H9 (cell line): Measurements from ENCODE around the gene SRPK1. TPM values are rescaled to one million over a fixed set of nuclear protein-coding genes. Genes with fewer than 3 reads are reported as not detected.
A peak's percentile ranks its signal among the peaks of the same experiment; 100 is the strongest.

Source experiments
- DNase-seq: peaks from one replicate; pipeline ENCODE4 v3.0.0-alpha.2; 2017
- H2AFZ ChIP-seq: one replicate; pipeline ENCODE4 v1.6.1; 2013; ENCODE audit warnings: mild to moderate bottlenecking, low read length, control low read depth, moderate library complexity
- H2AK5ac ChIP-seq: 2 replicates; pipeline ENCODE4 v1.6.1; 2013; ENCODE audit warnings: low read length, control low read depth, mixed read lengths; ENCODE audit not compliant: insufficient read length
- H2BK120ac ChIP-seq: one replicate; pipeline ENCODE4 v1.6.1; 2013; ENCODE audit warnings: low read depth, mild to moderate bottlenecking, low read length, control low read depth, inconsistent platforms; ENCODE audit not compliant: poor library complexity, severe bottlenecking
- H2BK12ac ChIP-seq: 2 replicates; pipeline ENCODE4 v1.6.1; 2013; ENCODE audit warnings: low read length, control low read depth, mixed read lengths, low read depth; ENCODE audit not compliant: insufficient read length
- H2BK15ac ChIP-seq: 2 replicates; pipeline ENCODE4 v1.6.1; 2013; ENCODE audit warnings: low read depth, low read length, control low read depth
- H2BK20ac ChIP-seq: one replicate; pipeline ENCODE4 v1.6.1; 2013; ENCODE audit warnings: low read depth, mild to moderate bottlenecking, low read length, control low read depth, inconsistent platforms; ENCODE audit not compliant: poor library complexity, severe bottlenecking
- H2BK5ac ChIP-seq: 2 replicates; pipeline ENCODE4 v1.6.1; 2013; ENCODE audit warnings: low read length, control low read depth, mixed read lengths; ENCODE audit not compliant: insufficient read length
- H3K14ac ChIP-seq: 2 replicates; pipeline ENCODE4 v1.6.1; 2013; ENCODE audit warnings: low read length, control low read depth; ENCODE audit not compliant: insufficient read depth
- H3K18ac ChIP-seq: 2 replicates; pipeline ENCODE4 v1.6.1; 2013; ENCODE audit warnings: low read depth, mild to moderate bottlenecking, mixed read lengths, low read length, control low read depth; ENCODE audit not compliant: insufficient read length
- H3K23ac ChIP-seq: 2 replicates; pipeline ENCODE4 v1.6.1; 2013; ENCODE audit warnings: low read length, control low read depth, mixed read lengths, low read depth; ENCODE audit not compliant: insufficient read length
- H3K23me2 ChIP-seq: 2 replicates; pipeline ENCODE4 v1.6.1; 2013; ENCODE audit warnings: low read depth, mild to moderate bottlenecking, mixed read lengths, low read length, control low read depth; ENCODE audit not compliant: insufficient read length, poor library complexity, severe bottlenecking
- H3K27ac ChIP-seq: 2 replicates; pipeline ENCODE4 v1.5.1; 2013; ENCODE audit warnings: low read length, control low read depth, mixed read lengths, low read depth; ENCODE audit not compliant: insufficient read length
- H3K27me3 ChIP-seq: 2 replicates; pipeline ENCODE4 v1.6.1; 2013; ENCODE audit warnings: low read length, control low read depth, inconsistent platforms; ENCODE audit not compliant: insufficient read depth
- H3K4ac ChIP-seq: 2 replicates; pipeline ENCODE4 v1.6.1; 2013; ENCODE audit warnings: low read depth, mild to moderate bottlenecking, control low read depth, inconsistent platforms, low read length, moderate library complexity
- H3K4me1 ChIP-seq: 2 replicates; pipeline ENCODE4 v1.6.1; 2013; ENCODE audit warnings: low read length, control low read depth, inconsistent platforms; ENCODE audit not compliant: insufficient read depth
- H3K4me2 ChIP-seq: 2 replicates; pipeline ENCODE4 v1.6.1; 2013; ENCODE audit warnings: low read length, control low read depth, mixed read lengths; ENCODE audit not compliant: insufficient read length, insufficient read depth
- H3K56ac ChIP-seq: 2 replicates; pipeline ENCODE4 v1.6.1; 2013; ENCODE audit warnings: low read depth, mild to moderate bottlenecking, mixed read lengths, low read length, control low read depth; ENCODE audit not compliant: insufficient read length
- H3K79me1 ChIP-seq: 2 replicates; pipeline ENCODE4 v1.6.1; 2013; ENCODE audit warnings: low read depth, mild to moderate bottlenecking, moderate library complexity, low read length, control low read depth, inconsistent platforms; ENCODE audit not compliant: insufficient read depth, poor library complexity, severe bottlenecking
- H3K79me2 ChIP-seq: 2 replicates; pipeline ENCODE4 v1.6.1; 2013; ENCODE audit warnings: low read length, control low read depth, inconsistent platforms; ENCODE audit not compliant: insufficient read depth
- H3K9ac ChIP-seq: 2 replicates; pipeline ENCODE4 v1.6.1; 2013; ENCODE audit warnings: low read length, control low read depth, mixed read lengths; ENCODE audit not compliant: insufficient read length; ENCODE audit errors: extremely low read depth
- H3K9me3 ChIP-seq: one replicate; pipeline ENCODE4 v1.6.1; 2013; ENCODE audit warnings: low read depth, low read length, inconsistent platforms; ENCODE audit not compliant: control insufficient read depth
- H3T11ph ChIP-seq: one replicate; pipeline ENCODE4 v1.6.1; 2013; ENCODE audit warnings: mild to moderate bottlenecking, low read length, control low read depth, inconsistent platforms
- H4K20me1 ChIP-seq: one replicate; pipeline ENCODE4 v1.6.1; 2013; ENCODE audit not compliant: control insufficient read depth, insufficient read length, insufficient read depth
- H4K5ac ChIP-seq: 2 replicates; pipeline ENCODE4 v1.6.1; 2013; ENCODE audit warnings: low read depth, mild to moderate bottlenecking, mixed read lengths, low read length, control low read depth; ENCODE audit not compliant: insufficient read length
- H4K8ac ChIP-seq: replicated peaks from 2 replicates; pipeline ENCODE4 v1.6.1; 2013; ENCODE audit warnings: low read length, control low read depth, mixed read lengths, low read depth; ENCODE audit not compliant: insufficient read length
- H4K91ac ChIP-seq: 2 replicates; pipeline ENCODE4 v1.6.1; 2013; ENCODE audit warnings: low read depth, mild to moderate bottlenecking, moderate library complexity, mixed read lengths, low read length, control low read depth; ENCODE audit not compliant: insufficient read length
- H3K27ac Mint-ChIP-seq, 3 experiments: 2 replicates in 2 of 3; 3 replicates in 1 of 3; pipeline ENCODE4 v1.8.0; 2020 to 2021; ENCODE audit warnings: mixed read lengths in 3 of 3, mild to moderate bottlenecking in 1 of 3, moderate library complexity in 1 of 3
- H3K27me3 Mint-ChIP-seq: 2 replicates; pipeline ENCODE4 v1.8.0; 2021; ENCODE audit warnings: low read depth, mild to moderate bottlenecking, moderate library complexity, mixed read lengths
- H3K36me3 Mint-ChIP-seq, 3 experiments: 2 replicates in 2 of 3; 3 replicates in 1 of 3; pipeline ENCODE4 v1.8.0; 2020 to 2021; ENCODE audit warnings: low read depth in 3 of 3, mixed read lengths in 3 of 3; ENCODE audit not compliant: insufficient read depth in 1 of 3
- H3K4me1 Mint-ChIP-seq, 2 experiments: 2 replicates each; pipeline ENCODE4 v1.8.0; 2020; ENCODE audit warnings: mixed read lengths in 2 of 2
- H3K4me3 Mint-ChIP-seq, 2 experiments: 2 replicates in 1 of 2; 3 replicates in 1 of 2; pipeline ENCODE4 v1.8.0; 2020 to 2021; ENCODE audit warnings: mild to moderate bottlenecking in 2 of 2, mixed read lengths in 2 of 2, moderate library complexity in 1 of 2
- H3K9me3 Mint-ChIP-seq, 2 experiments: 2 replicates in 1 of 2; 3 replicates in 1 of 2; pipeline ENCODE4 v1.8.0; 2020; ENCODE audit warnings: mild to moderate bottlenecking in 2 of 2, mixed read lengths in 2 of 2, moderate library complexity in 1 of 2
- CTCF ChIP-seq: fragments of 200-600 bp; sonication (generic); conservative IDR thresholded peaks from 3 replicates; pipeline ENCODE4 v1.8.0; 2021; ENCODE audit warnings: antibody characterized with exemption, mild to moderate bottlenecking
- WGBS: extraction: QIAGEN DNeasy Blood & Tissue Kit; methylation state at CpG from one replicate; pipeline ENCODE4 v1.1.7; 2013; ENCODE audit warnings: missing lambda C conversion rate, low lambda C conversion rate, mixed read lengths; ENCODE audit not compliant: insufficient read length; ENCODE audit errors: extremely low coverage; 5-methylcytosine and 5-hydroxymethylcytosine counted together
- long read RNA-seq: library from polyadenylated mRNA; unstranded; transcript quantifications from one replicate; pipeline ENCODE4 v2.0.0, GENCODE V29; 2020
- total RNA-seq: library from RNA; stranded (reverse); gene quantifications from 2 replicates; pipeline ENCODE4 v1.2.1, GENCODE V29; 2021

SRPK1 gene
- total RNA-seq: 91.0 and 93.2 TPM in 2 replicates
- long read RNA-seq, full-length matches to known transcripts: 137 of 254 reads
- long read RNA-seq, partial matches to known transcripts: 89 of 254 reads
- long read RNA-seq, other reads (novel, unspliced or antisense): 28 of 254 reads

DNA sequence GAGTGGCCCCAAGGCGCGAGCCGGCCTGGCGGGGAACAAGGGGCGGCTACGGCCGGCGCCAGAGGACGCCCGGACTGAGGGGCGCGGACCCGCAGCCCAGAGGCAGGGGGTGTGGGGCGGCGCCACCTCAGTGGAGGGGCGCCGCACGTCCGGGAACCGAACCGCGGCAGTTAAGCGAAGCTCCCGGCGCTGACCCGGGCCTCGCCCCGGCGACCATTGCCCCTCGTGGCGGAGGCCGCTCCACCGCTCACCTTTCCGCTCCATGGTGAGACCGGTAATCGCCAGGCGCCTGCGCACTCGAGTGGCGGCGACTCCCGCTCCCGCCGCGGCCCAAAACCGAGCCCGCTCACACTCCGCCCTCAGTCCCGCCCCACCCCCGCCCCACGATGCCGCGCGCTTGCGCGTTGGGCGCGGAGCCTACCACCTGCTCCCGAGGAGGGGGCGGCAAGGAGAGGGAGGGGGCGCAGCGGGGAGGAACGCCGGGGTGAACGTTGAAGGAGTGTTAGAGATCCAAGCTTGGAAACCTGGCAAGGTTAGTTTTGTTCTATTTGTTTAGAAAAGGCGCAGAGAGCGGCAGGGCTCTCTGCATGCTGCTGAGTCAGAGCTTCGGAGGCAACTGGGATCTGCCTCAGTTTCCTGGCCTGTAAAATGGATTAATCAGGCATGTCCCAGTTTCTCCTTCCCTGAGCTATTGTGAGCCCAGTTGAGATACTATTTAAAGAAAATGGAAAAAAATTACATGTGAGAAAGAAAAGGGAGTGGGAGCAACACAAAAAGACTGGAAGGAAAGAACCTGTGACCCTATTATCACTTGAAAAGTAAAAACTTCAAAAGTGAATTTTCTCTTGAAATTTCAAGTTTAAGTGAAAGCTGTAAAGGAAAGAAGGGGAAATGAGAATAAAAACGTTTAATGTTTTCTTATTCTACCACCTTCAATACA lies at the start of gene SRPK1:
Gene SRPK1 (minus strand): TSS at position 306 of the 940 bp plus-strand sequence. CDS start 42 bp downstream, at position 264.
- Histone ChIP-seq H3K9ac (peak within 1 kb of the TSS; percentile 83), H3K79me2 (peaks cover 23% of the 10 kb centered on the region; the same call in 1 of the 2 replicates), H3K79me1 (no peaks in the 10 kb centered on the region), H3T11ph (no peak within 1 kb of the TSS), H3K4me2 (peak within 1 kb of the TSS; percentile 97), H2BK120ac (no peak within 1 kb of the TSS), H3K27me3 (no peaks in the 10 kb centered on the region), H2BK12ac (no peak within 1 kb of the TSS), H3K18ac (peak within 1 kb of the TSS; percentile 23), H4K20me1 (no peaks in the 10 kb centered on the region), H3K4ac (no peak within 1 kb of the TSS), H2AFZ (no peak within 1 kb of the TSS), H2BK15ac (no peak within 1 kb of the TSS), H3K4me1 (no peaks in the 10 kb centered on the region; the same call in none of the 2 replicates), H3K9me3 (no peaks in the 10 kb centered on the region), H4K8ac (no peak within 1 kb of the TSS), H3K14ac (peak within 1 kb of the TSS; percentile 86), H2BK20ac (no peak within 1 kb of the TSS), H3K56ac (no peak within 1 kb of the TSS), H2BK5ac (no peak within 1 kb of the TSS), H3K27ac (no peak within 1 kb of the TSS), H4K91ac (no peak within 1 kb of the TSS), H3K23ac (no peak within 1 kb of the TSS), H2AK5ac (no peak within 1 kb of the TSS), H4K5ac (no peak within 1 kb of the TSS), H3K23me2 (peaks cover 10% of the 10 kb centered on the region)
- no peaks in the 10 kb centered on the region for H3K27me3 Mint-ChIP-seq
- no peak for TF ChIP-seq CTCF
- H3K4me1 Mint-ChIP-seq: peaks cover 27 to 34% of the 10 kb centered on the region in 2 experiments
- H3K4me3 Mint-ChIP-seq: peak within 1 kb of the TSS; percentile 97 to 99
- WGBS: no CpG with 5 or more reads among the region's 69 CpGs
- H3K27ac Mint-ChIP-seq: peak within 1 kb of the TSS; percentile 83 to 99 (median 90)
- peaks cover 16 to 24% (median 23%) of the 10 kb centered on the region in 3 experiments for H3K36me3 Mint-ChIP-seq
- H3K9me3 Mint-ChIP-seq: no peaks in the 10 kb centered on the region; a peak in 1 of 5 replicates
- DNase-seq: peak; percentile 95
